Glomerular visceral epithelial cell (primary cell): ENCODE results near the gene FAM221B.

ENCODE experiments used
- DNase-seq: peaks from one replicate; pipeline ENCODE4 v3.0.0-alpha.2; 2016; ENCODE audit errors: extremely low spot score

Gene FAM221B

GRCh38 chr9:35828716-35829083 lies at the start of gene FAM221B:
Gene FAM221B, minus strand, starts transcription at chr9:35828732. Its CDS starts 2,571 bp downstream, at chr9:35826161.
- no peak for DNase-seq

GRCh38 chr9:35872505-35872904 lies 44.0 kb upstream of the FAM221B start:
- no peak for DNase-seq

GRCh38 chr9:35871545-35871944 lies 43.0 kb upstream of the FAM221B start:
- DNase-seq, result no peak

- DNase-seq, result no peak
Measured at GRCh38 chr9:35870351-35870923, 41.9 kb upstream of the FAM221B start, which contains the start of gene OR13J1. Gene OR13J1, minus strand, starts transcription at chr9:35870401. Its CDS starts 0 bp downstream, at chr9:35870401.

GRCh38 chr9:35869621-35870216 lies 41.2 kb upstream of the FAM221B start:
- DNase-seq, result no peak

- DNase-seq, result no peak
Measured at GRCh38 chr9:35868933-35869332, 40.4 kb upstream of the FAM221B start.

GRCh38 chr9:35867538-35867937 lies 39.0 kb upstream of the FAM221B start:
- DNase-seq, result no peak

GRCh38 chr9:35864695-35865255 lies 36.2 kb upstream of the FAM221B start:
- no peak for DNase-seq

- DNase-seq, result no peak
Measured at GRCh38 chr9:35863583-35863982, 35.1 kb upstream of the FAM221B start.

GRCh38 chr9:35862328-35862727 lies 33.8 kb upstream of the FAM221B start:
- no peak for DNase-seq

GRCh38 chr9:35861161-35861897 lies 32.8 kb upstream of the FAM221B start:
- no peak for DNase-seq

GRCh38 chr9:35859990-35860339 lies 31.4 kb upstream of the FAM221B start:
- no peak for DNase-seq

- DNase-seq, result no peak
Measured at GRCh38 chr9:35859310-35859989, 30.9 kb upstream of the FAM221B start.

GRCh38 chr9:35858458-35858857 lies 29.9 kb upstream of the FAM221B start:
- no peak for DNase-seq

- no peak for DNase-seq
Measured at GRCh38 chr9:35856882-35857281, 28.4 kb upstream of the FAM221B start.

- no peak for DNase-seq
Measured at GRCh38 chr9:35856206-35856605, 27.7 kb upstream of the FAM221B start.

GRCh38 chr9:35854091-35854762 lies 25.7 kb upstream of the FAM221B start:
- DNase-seq, result no peak

GRCh38 chr9:35852876-35853865 lies 24.6 kb upstream of the FAM221B start:
- no peak for DNase-seq

GRCh38 chr9:35852267-35852815 lies 23.8 kb upstream of the FAM221B start:
- no peak for DNase-seq
